GM23338 (cell line): ENCODE measurements around the gene PBOV1.

Experiments
- CREB1 ChIP-seq: fragments of 250-450 bp; sonication (Bioruptor Pico); IDR thresholded peaks from 2 replicates; pipeline ENCODE4 v1.5.0; 2020; ENCODE audit warnings: low read depth, mild to moderate bottlenecking, moderate library complexity
- EZH2 ChIP-seq: fragments of 200-600 bp; sonication (generic); IDR thresholded peaks from one replicate; pipeline ENCODE4 v1.8.0; 2017; ENCODE audit warnings: antibody characterized with exemption, mild to moderate bottlenecking, low read depth; ENCODE audit not compliant: unreplicated experiment
- EZH2phosphoT487 ChIP-seq: fragments of 200-600 bp; sonication (generic); IDR thresholded peaks from one replicate; pipeline ENCODE4 v1.8.1; 2018; ENCODE audit warnings: antibody characterized with exemption; ENCODE audit not compliant: unreplicated experiment
- JUNB ChIP-seq: IDR thresholded peaks from one replicate; pipeline ENCODE4 v1.6.1; 2016; ENCODE audit warnings: antibody characterized with exemption; ENCODE audit not compliant: unreplicated experiment
- NANOG ChIP-seq: IDR thresholded peaks from 2 replicates; pipeline ENCODE4 v1.6.1; 2016; ENCODE audit warnings: antibody characterized with exemption, borderline replicate concordance
- POLR2AphosphoS5 ChIP-seq: IDR thresholded peaks from 2 replicates; pipeline ENCODE4 v1.6.1; 2016; ENCODE audit warnings: antibody characterized with exemption, low read depth
- STAT1 ChIP-seq: IDR thresholded peaks from one replicate; pipeline ENCODE4 v1.6.1; 2016; ENCODE audit warnings: antibody characterized with exemption; ENCODE audit not compliant: unreplicated experiment
- ZNF114 ChIP-seq: fragments of 250-450 bp; sonication (Bioruptor Pico); IDR thresholded peaks from 2 replicates; pipeline ENCODE4 v1.5.0; 2020; ENCODE audit warnings: mild to moderate bottlenecking, moderate library complexity
- ZNF331 ChIP-seq: fragments of 250-450 bp; sonication (Bioruptor Pico); IDR thresholded peaks from 2 replicates; pipeline ENCODE4 v1.5.0; 2020; ENCODE audit warnings: low read depth, mild to moderate bottlenecking, moderate library complexity
- TF ChIP-seq, protein P1 (sequence below), 2 experiments: fragments of 200-600 bp in 1 of 2; sonication (generic) in 1 of 2; conservative IDR thresholded peaks; 2 replicates each; pipeline versions ENCODE4 v1.5.1 to v1.6.1; 2016 to 2017; ENCODE audit warnings: antibody characterized with exemption in 2 of 2, low read depth in 2 of 2, mild to moderate bottlenecking in 2 of 2, moderate library complexity in 1 of 2
- TF ChIP-seq, protein P2 (sequence below): IDR thresholded peaks from 2 replicates; pipeline ENCODE4 v1.6.1; 2016; ENCODE audit warnings: antibody characterized with exemption
- TF ChIP-seq, protein P3 (sequence below): IDR thresholded peaks from one replicate; pipeline ENCODE4 v1.6.1; 2018; ENCODE audit warnings: antibody characterized with exemption; ENCODE audit not compliant: unreplicated experiment
- TF ChIP-seq, protein P4 (sequence below): fragments of 250-450 bp; sonication (Bioruptor Pico); IDR thresholded peaks from 2 replicates; pipeline ENCODE4 v1.5.0; 2020; ENCODE audit warnings: mild to moderate bottlenecking, moderate library complexity

DNA sequence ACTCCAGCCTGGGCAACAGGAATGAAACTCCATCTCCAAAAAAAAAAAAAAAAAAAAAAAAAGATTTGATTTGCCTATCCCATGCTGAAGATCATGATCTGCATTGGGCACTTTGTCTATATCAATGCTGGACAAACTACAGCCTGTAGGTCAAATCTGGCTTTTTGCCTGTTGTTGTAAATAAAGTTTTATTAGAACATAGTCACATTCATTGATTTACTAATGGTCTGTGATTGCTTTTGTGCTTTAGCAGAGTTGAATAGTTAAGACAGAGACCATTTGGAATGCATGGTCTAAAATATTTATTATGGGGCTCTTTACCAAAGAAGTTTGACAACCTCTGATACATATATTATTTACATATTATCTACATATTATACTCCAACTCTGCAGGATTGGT lies 14.0 kb downstream of the PBOV1 start:
- TF ChIP-seq, protein P1, sequence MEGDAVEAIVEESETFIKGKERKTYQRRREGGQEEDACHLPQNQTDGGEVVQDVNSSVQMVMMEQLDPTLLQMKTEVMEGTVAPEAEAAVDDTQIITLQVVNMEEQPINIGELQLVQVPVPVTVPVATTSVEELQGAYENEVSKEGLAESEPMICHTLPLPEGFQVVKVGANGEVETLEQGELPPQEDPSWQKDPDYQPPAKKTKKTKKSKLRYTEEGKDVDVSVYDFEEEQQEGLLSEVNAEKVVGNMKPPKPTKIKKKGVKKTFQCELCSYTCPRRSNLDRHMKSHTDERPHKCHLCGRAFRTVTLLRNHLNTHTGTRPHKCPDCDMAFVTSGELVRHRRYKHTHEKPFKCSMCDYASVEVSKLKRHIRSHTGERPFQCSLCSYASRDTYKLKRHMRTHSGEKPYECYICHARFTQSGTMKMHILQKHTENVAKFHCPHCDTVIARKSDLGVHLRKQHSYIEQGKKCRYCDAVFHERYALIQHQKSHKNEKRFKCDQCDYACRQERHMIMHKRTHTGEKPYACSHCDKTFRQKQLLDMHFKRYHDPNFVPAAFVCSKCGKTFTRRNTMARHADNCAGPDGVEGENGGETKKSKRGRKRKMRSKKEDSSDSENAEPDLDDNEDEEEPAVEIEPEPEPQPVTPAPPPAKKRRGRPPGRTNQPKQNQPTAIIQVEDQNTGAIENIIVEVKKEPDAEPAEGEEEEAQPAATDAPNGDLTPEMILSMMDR (conservative IDR thresholded peaks at IDR 0.05; ENCODE audit: low read depth in 2 of 2), result no peak
- TF ChIP-seq EZH2, result no peak
- TF ChIP-seq EZH2phosphoT487, result no peak
- no peak for TF ChIP-seq POLR2AphosphoS5
- TF ChIP-seq CREB1 (CRISPR knock-in tag), result no peak
- TF ChIP-seq JUNB, result no peak
- TF ChIP-seq ZNF114, result no peak
- no peak for TF ChIP-seq STAT1
- TF ChIP-seq, protein P2, sequence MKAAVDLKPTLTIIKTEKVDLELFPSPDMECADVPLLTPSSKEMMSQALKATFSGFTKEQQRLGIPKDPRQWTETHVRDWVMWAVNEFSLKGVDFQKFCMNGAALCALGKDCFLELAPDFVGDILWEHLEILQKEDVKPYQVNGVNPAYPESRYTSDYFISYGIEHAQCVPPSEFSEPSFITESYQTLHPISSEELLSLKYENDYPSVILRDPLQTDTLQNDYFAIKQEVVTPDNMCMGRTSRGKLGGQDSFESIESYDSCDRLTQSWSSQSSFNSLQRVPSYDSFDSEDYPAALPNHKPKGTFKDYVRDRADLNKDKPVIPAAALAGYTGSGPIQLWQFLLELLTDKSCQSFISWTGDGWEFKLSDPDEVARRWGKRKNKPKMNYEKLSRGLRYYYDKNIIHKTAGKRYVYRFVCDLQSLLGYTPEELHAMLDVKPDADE, result no peak
- TF ChIP-seq, protein P3, sequence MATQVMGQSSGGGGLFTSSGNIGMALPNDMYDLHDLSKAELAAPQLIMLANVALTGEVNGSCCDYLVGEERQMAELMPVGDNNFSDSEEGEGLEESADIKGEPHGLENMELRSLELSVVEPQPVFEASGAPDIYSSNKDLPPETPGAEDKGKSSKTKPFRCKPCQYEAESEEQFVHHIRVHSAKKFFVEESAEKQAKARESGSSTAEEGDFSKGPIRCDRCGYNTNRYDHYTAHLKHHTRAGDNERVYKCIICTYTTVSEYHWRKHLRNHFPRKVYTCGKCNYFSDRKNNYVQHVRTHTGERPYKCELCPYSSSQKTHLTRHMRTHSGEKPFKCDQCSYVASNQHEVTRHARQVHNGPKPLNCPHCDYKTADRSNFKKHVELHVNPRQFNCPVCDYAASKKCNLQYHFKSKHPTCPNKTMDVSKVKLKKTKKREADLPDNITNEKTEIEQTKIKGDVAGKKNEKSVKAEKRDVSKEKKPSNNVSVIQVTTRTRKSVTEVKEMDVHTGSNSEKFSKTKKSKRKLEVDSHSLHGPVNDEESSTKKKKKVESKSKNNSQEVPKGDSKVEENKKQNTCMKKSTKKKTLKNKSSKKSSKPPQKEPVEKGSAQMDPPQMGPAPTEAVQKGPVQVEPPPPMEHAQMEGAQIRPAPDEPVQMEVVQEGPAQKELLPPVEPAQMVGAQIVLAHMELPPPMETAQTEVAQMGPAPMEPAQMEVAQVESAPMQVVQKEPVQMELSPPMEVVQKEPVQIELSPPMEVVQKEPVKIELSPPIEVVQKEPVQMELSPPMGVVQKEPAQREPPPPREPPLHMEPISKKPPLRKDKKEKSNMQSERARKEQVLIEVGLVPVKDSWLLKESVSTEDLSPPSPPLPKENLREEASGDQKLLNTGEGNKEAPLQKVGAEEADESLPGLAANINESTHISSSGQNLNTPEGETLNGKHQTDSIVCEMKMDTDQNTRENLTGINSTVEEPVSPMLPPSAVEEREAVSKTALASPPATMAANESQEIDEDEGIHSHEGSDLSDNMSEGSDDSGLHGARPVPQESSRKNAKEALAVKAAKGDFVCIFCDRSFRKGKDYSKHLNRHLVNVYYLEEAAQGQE, result no peak
- TF ChIP-seq ZNF331 (CRISPR knock-in tag), result no peak
- TF ChIP-seq, protein P4, sequence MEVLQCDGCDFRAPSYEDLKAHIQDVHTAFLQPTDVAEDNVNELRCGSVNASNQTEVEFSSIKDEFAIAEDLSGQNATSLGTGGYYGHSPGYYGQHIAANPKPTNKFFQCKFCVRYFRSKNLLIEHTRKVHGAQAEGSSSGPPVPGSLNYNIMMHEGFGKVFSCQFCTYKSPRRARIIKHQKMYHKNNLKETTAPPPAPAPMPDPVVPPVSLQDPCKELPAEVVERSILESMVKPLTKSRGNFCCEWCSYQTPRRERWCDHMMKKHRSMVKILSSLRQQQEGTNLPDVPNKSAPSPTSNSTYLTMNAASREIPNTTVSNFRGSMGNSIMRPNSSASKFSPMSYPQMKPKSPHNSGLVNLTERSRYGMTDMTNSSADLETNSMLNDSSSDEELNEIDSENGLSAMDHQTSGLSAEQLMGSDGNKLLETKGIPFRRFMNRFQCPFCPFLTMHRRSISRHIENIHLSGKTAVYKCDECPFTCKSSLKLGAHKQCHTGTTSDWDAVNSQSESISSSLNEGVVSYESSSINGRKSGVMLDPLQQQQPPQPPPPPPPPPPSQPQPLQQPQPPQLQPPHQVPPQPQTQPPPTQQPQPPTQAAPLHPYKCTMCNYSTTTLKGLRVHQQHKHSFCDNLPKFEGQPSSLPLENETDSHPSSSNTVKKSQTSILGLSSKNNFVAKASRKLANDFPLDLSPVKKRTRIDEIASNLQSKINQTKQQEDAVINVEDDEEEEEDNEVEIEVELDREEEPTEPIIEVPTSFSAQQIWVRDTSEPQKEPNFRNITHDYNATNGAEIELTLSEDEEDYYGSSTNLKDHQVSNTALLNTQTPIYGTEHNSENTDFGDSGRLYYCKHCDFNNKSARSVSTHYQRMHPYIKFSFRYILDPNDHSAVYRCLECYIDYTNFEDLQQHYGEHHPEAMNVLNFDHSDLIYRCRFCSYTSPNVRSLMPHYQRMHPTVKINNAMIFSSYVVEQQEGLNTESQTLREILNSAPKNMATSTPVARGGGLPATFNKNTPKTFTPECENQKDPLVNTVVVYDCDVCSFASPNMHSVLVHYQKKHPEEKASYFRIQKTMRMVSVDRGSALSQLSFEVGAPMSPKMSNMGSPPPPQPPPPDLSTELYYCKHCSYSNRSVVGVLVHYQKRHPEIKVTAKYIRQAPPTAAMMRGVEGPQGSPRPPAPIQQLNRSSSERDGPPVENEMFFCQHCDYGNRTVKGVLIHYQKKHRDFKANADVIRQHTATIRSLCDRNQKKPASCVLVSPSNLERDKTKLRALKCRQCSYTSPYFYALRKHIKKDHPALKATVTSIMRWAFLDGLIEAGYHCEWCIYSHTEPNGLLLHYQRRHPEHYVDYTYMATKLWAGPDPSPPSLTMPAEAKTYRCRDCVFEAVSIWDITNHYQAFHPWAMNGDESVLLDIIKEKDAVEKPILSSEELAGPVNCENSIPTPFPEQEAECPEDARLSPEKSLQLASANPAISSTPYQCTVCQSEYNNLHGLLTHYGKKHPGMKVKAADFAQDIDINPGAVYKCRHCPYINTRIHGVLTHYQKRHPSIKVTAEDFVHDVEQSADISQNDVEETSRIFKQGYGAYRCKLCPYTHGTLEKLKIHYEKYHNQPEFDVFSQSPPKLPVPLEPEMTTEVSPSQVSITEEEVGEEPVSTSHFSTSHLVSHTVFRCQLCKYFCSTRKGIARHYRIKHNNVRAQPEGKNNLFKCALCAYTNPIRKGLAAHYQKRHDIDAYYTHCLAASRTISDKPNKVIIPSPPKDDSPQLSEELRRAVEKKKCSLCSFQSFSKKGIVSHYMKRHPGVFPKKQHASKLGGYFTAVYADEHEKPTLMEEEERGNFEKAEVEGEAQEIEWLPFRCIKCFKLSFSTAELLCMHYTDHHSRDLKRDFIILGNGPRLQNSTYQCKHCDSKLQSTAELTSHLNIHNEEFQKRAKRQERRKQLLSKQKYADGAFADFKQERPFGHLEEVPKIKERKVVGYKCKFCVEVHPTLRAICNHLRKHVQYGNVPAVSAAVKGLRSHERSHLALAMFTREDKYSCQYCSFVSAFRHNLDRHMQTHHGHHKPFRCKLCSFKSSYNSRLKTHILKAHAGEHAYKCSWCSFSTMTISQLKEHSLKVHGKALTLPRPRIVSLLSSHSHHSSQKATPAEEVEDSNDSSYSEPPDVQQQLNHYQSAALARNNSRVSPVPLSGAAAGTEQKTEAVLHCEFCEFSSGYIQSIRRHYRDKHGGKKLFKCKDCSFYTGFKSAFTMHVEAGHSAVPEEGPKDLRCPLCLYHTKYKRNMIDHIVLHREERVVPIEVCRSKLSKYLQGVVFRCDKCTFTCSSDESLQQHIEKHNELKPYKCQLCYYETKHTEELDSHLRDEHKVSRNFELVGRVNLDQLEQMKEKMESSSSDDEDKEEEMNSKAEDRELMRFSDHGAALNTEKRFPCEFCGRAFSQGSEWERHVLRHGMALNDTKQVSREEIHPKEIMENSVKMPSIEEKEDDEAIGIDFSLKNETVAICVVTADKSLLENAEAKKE (CRISPR knock-in tag), result no peak
- no peak for TF ChIP-seq NANOG
